Measurements from ENCODE around the gene IGF1R. TPM values are rescaled to one million over a fixed set of nuclear protein-coding genes. Genes with fewer than 3 reads are reported as not detected.

The IGF1R gene
- total RNA-seq, 2 donors from 2014 or later = 35.0 to 37.0 TPM

- no peaks in the 10 kb centered on the region for H3K9me3 ChIP-seq
- peaks cover 14% of the 10 kb centered on the region for H3K4me1 ChIP-seq
- H3K9ac ChIP-seq (ENCODE audit: low read depth in 2 of 2, low read length in 2 of 2) = no peak overlapping the region
- peak; percentile 13 for DNase-seq
- H3K36me3 ChIP-seq = no peaks in the 10 kb centered on the region
- H3K27ac ChIP-seq = no peak overlapping the region
- intact Hi-C loops (cut with DNase I) = no loop called here
- H3K27me3 ChIP-seq = no peaks in the 10 kb centered on the region
- no peak overlapping the region for H3K4me3 ChIP-seq
- no peak for TF ChIP-seq CTCF (IDR thresholded peaks at IDR 0.05)
Measured at GRCh38 chr15:98782801-98783200, 134.5 kb downstream of the IGF1R start.

GRCh38 chr15:98785431-98785806 is 137.1 kb downstream of the IGF1R start:
- Histone ChIP-seq H3K9me3 (no peaks in the 10 kb centered on the region), H3K27ac (peak overlapping the region; percentile 50), H3K36me3 (no peaks in the 10 kb centered on the region), H3K4me1 (peaks cover 11% of the 10 kb centered on the region), H3K4me3 (no peak overlapping the region), H3K9ac (ENCODE audit: low read depth in 2 of 2, low read length in 2 of 2) (peak overlapping the region in 1 of 2 donors; percentile 29), H3K27me3 (no peaks in the 10 kb centered on the region)
- intact Hi-C loops (cut with DNase I) = no loop called here
- DNase-seq = no peak
- no peak for TF ChIP-seq CTCF (IDR thresholded peaks at IDR 0.05)

- peak; percentile 68 for DNase-seq
- H3K4me3 ChIP-seq = no peak overlapping the region
- peaks cover 11% of the 10 kb centered on the region for H3K4me1 ChIP-seq
- H3K9me3 ChIP-seq = no peaks in the 10 kb centered on the region
- TF ChIP-seq CTCF (IDR thresholded peaks at IDR 0.05) = no peak
- H3K9ac ChIP-seq (ENCODE audit: low read depth in 2 of 2, low read length in 2 of 2) = peak overlapping the region in 1 of 2 donors; percentile 29
- H3K36me3 ChIP-seq = no peaks in the 10 kb centered on the region
- peak overlapping the region; percentile 50 for H3K27ac ChIP-seq
- no peaks in the 10 kb centered on the region for H3K27me3 ChIP-seq
- intact Hi-C loops (cut with DNase I) = no loop called here
Measured at GRCh38 chr15:98785807-98786621, 137.7 kb downstream of the IGF1R start.

GRCh38 chr15:98786717-98787116 is 138.4 kb downstream of the IGF1R start:
- no peak for TF ChIP-seq CTCF (IDR thresholded peaks at IDR 0.05)

GRCh38 chr15:98787194-98787593 is 138.9 kb downstream of the IGF1R start:
- H3K9me3 ChIP-seq = no peaks in the 10 kb centered on the region
- no peak for TF ChIP-seq CTCF (IDR thresholded peaks at IDR 0.05)
- peak overlapping the region in 1 of 2 donors; percentile 22 for H3K9ac ChIP-seq (ENCODE audit: low read depth in 2 of 2, low read length in 2 of 2)
- intact Hi-C loops (cut with DNase I) = no loop called here
- H3K36me3 ChIP-seq = no peaks in the 10 kb centered on the region
- H3K27me3 ChIP-seq = no peaks in the 10 kb centered on the region
- H3K4me3 ChIP-seq = no peak overlapping the region
- DNase-seq = no peak
- H3K27ac ChIP-seq = no peak overlapping the region
- peaks cover 11% of the 10 kb centered on the region for H3K4me1 ChIP-seq

More at GRCh38 chr15:98786717-98787116, 138.4 kb downstream of the IGF1R start:
- Histone ChIP-seq H3K27me3 (no peaks in the 10 kb centered on the region), H3K4me3 (no peak overlapping the region), H3K9me3 (no peaks in the 10 kb centered on the region), H3K4me1 (peaks cover 11% of the 10 kb centered on the region), H3K9ac (ENCODE audit: low read depth in 2 of 2, low read length in 2 of 2) (peak overlapping the region in 1 of 2 donors; percentile 22), H3K27ac (peak overlapping the region; percentile 50), H3K36me3 (no peaks in the 10 kb centered on the region)
- no peak for DNase-seq
- intact Hi-C loops (cut with DNase I) = no loop called here

Measured in colonic mucosa (tissue), 4 donors.